Hypothalamus (tissue), 51 donors: ENCODE measurements around the gene KLHDC3.

Experiments used
- DNase-seq, 51 donors: peaks; one replicate each; lab custom pipeline; 2025; lab: John Stamatoyannopoulos, UW

KLHDC3 gene

GRCh38 chr6:43053545-43054205, 39.6 kb downstream of the KLHDC3 start, which contains the start of gene CUL7:
Gene CUL7 (minus strand): TSS chr6:43053851. CDS start chr6:43052788, 1,063 bp downstream.
- DNase-seq, result peak in 49 of 51 donors; percentile 14 to 84 (median 64)

- DNase-seq, result no peak
Measured at GRCh38 chr6:43054206-43054943, 40.3 kb downstream of the KLHDC3 start.

DNA sequence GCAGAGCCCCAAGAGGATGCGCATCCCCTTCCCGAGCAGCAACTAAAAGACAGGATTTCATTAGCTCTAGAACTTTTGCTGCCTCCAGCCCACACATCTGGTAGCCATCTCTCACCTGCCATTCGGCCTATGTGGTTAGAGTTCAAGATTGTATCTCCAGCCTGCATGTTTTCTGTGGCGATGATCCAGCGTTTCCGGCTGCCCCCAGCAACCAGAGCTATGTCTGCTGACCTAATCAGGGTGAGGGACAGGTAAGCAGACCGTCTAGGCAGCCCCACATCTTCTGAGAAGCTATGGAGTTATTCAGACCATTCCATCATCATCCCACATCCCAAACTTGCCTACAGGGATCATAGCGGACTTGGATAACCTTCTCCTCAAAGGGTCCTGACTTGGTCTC, 41.9 kb downstream of the KLHDC3 start:
- no peak for DNase-seq

DNA sequence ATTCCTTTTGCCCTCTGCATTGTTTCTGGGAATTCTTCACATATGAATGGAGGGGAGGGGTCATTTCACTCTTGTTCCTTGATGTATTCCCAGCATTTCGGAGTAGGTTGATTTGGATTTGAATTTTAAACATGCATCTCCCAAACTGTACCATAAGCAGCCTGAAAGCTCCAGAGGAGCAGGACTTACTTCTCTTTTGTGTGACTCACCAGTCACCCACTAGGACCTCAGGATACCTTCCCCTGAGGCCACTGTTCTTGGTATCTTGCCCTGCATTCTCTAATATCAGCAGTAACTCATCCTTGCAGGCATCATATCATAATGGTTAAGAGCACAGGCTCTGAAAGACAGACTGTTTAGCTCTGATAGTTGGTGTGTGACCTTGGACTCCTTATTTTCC, 44.5 kb downstream of the KLHDC3 start:
- no peak for DNase-seq

DNA sequence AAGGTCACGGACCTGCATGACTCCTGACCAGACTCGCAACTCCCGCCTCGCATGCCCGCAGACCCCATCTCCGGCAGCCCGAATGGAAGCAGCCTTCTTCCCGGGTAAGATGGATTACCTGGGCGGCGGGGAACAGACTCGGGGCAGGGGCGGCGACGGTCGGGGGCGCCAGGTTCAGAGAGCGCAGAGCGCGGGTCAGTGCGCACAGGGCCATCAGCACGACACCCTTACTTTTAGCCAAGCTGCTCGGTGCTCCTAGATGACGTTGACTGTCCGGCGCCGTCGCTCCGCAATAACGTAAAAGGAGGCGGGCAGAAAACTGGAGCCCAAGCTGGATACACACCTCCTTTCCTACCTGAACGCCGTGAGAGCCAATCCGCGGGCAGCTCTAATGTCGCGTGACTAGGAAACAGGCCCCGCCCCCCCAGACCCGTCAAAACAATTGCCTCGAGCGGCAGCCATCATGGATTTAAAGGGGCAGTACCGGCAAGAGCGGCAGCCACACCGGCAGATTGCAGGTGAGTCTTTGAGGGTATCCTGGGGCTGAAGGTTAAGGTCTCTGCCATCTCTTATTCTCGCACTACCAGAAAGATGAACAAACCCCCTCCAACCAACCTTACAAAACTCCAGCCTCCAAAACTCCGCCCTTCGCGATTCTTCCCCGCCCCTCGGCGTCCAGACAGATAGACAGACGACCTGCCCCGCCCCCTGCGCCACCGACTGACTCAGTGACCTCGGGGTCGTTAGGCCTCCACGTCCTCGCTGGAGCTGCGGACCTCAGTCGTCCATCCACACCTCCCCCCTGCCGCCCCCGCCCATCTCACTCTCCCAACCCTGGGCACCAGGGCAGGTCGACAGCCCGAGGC, 45.4 kb downstream of the KLHDC3 start, which contains the start of the genes KLC4 and MRPL2:
TSS of gene KLC4 (plus strand) at position 464 of the 866 bp plus-strand sequence. CDS start 1,705 bp downstream, outside the sequence.
TSS of gene MRPL2 (minus strand) at position 267 of the 866 bp plus-strand sequence. CDS start at position 214, 53 bp downstream.
- DNase-seq, result peak; percentile 89 to 100 (median 98)

- DNase-seq, result peak in 2 of 51 donors; percentile 32 to 34
Measured at GRCh38 chr6:43060034-43060754, 46.1 kb downstream of the KLHDC3 start.

GRCh38 chr6:43060755-43061633, 46.9 kb downstream of the KLHDC3 start:
- no peak for DNase-seq

DNA sequence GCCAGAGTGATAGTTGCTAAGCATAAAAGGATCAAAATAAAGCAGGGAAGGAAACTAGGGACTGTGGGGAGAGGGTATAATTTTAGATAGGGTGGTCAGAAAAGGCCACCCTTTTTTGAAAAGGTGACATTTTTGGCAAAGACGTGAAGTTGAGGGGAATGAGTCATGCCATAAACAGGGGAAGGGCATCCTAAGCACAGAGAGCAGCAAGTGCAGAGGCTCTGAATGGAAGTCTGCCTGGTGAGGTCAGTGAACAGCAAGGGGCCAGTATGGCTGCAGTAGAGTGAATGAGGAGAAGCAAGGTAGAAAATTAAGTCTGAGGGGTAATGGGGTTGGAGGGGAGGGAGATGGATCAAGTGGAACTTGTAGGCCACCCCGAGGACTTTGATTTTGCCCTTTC, 47.8 kb downstream of the KLHDC3 start:
- no peak for DNase-seq

GRCh38 chr6:43062818-43063217, 48.8 kb downstream of the KLHDC3 start:
- DNase-seq, result no peak

DNA sequence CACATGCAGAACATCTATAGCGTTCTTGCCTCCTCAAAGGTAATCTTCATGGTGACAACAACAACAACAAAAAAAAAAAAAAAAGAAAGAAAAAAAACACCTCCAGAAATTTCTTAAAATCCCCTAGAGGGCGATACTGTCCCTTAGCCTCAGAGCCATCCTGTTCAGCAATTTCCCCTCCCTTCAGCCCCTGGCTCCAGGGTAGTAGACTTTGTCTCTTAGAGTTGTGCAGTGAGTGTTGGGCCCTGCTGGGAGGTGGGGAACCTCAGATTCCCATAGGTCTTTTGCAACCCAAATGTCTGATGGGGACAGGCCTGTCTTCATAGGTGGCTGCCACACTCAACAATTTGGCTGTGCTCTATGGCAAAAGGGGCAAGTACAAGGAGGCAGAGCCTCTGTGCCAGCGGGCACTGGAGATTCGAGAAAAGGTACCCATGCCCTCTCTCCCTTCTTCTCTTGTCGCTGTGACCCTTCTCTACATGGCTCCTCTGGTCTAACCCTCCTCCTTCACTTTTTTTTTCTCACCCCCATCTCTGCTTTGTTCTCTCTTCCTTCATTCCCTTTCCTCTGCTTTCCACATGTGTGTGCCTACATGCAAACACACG, 56.1 kb downstream of the KLHDC3 start:
- no peak for DNase-seq
